Measurements from ENCODE around the gene SLMAP.

Gene SLMAP

DNA sequence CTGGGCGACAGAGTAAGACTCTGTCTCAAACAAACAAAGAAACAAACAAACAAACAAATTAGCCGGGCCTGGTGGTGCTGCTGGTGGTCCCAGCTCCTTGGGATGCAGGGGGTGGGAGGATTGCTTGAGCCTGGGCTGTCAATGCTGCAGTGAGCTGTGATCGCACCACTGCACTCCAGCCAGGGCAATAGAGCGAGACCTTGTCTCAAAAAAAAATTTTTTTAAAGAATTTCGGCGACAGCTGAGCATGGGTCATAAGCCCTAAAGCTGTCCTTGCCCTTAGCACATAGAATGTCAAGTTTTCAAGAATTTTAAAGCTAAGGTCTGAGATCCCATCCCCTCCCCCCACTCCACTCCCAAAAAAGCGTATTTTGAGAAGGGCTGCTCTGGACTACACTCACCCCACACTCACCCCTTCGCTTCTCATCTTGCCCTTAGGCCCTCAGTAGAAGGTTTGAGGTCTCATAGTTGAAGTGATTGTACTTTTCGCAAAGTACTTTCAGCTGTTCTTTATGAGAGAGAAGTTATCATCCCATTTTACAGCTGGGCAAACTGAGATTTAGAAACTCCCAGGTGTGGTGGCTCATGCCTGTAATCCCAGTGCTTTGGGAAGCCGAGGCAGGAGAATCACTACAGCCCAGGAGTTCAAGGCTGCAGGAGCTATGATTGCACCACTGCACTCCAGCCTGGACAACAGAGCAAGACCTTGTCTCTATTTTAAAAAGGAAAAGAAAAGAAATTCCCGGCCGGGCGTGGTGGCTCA lies 217.8 kb downstream of the SLMAP start:
- no peaks in the 10 kb centered on the region for H3K36me3 ChIP-seq (ENCODE audit: control insufficient read depth, low read depth, low read length)
- H3K9me3 ChIP-seq (ENCODE audit: control insufficient read depth, low read depth, low read length) = no peaks in the 10 kb centered on the region
- H3K4me3 ChIP-seq (ENCODE audit: low read length) = no peak overlapping the region
- no peak overlapping the region for H3K9ac ChIP-seq (ENCODE audit: low read length)
- no peaks in the 10 kb centered on the region for H3K27me3 ChIP-seq (ENCODE audit: control insufficient read depth, insufficient read depth, low read length)
- H3K4me1 ChIP-seq (ENCODE audit: control insufficient read depth, low read depth, low read length) = peaks cover 7% of the 10 kb centered on the region
- no peak overlapping the region for H3K27ac ChIP-seq (ENCODE audit: low read length)

DNA sequence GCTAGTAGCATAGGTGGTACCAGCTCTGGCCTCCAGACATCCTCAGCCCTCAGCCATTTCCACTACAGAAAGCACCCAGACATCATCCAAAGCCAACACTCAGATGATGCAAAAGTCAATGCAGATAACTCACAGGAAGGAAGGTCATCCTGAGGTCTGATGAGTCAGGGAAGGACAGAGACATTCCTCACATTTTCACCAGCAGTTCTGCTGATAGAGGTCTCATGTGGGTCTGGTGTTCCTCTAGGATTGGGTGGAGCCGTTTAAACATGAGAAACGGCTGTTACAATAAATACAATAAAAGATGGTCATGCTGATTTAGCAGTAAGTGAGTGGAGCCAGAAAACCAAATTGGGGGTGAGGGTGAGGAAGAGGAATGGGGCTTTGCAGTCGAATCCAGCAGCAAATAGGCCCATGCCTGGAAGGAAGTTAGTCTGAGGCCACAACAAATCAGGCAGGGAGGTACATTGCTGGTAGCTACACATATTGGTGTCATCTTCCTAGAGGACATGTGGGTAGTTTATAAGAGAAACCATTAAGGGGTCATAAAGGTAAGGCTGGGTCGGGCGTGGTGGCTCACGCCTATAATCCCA lies 218.8 kb downstream of the SLMAP start:
- Histone ChIP-seq H3K27ac (ENCODE audit: low read length) (no peak overlapping the region), H3K9me3 (ENCODE audit: control insufficient read depth, low read depth, low read length) (no peaks in the 10 kb centered on the region), H3K4me3 (ENCODE audit: low read length) (no peak overlapping the region), H3K9ac (ENCODE audit: low read length) (no peak overlapping the region), H3K4me1 (ENCODE audit: control insufficient read depth, low read depth, low read length) (peaks cover 3% of the 10 kb centered on the region), H3K36me3 (ENCODE audit: control insufficient read depth, low read depth, low read length) (no peaks in the 10 kb centered on the region), H3K27me3 (ENCODE audit: control insufficient read depth, insufficient read depth, low read length) (no peaks in the 10 kb centered on the region)

GRCh38 chr3:57977818-57978235 lies 221.7 kb downstream of the SLMAP start:
- no peak overlapping the region for H3K27ac ChIP-seq (ENCODE audit: low read length)
- no peak overlapping the region for H3K9ac ChIP-seq (ENCODE audit: low read length)
- no peaks in the 10 kb centered on the region for H3K27me3 ChIP-seq (ENCODE audit: control insufficient read depth, insufficient read depth, low read length)
- H3K36me3 ChIP-seq (ENCODE audit: control insufficient read depth, low read depth, low read length) = no peaks in the 10 kb centered on the region
- no peaks in the 10 kb centered on the region for H3K4me1 ChIP-seq (ENCODE audit: control insufficient read depth, low read depth, low read length)
- H3K9me3 ChIP-seq (ENCODE audit: control insufficient read depth, low read depth, low read length) = no peaks in the 10 kb centered on the region
- no peak overlapping the region for H3K4me3 ChIP-seq (ENCODE audit: low read length)

DNA sequence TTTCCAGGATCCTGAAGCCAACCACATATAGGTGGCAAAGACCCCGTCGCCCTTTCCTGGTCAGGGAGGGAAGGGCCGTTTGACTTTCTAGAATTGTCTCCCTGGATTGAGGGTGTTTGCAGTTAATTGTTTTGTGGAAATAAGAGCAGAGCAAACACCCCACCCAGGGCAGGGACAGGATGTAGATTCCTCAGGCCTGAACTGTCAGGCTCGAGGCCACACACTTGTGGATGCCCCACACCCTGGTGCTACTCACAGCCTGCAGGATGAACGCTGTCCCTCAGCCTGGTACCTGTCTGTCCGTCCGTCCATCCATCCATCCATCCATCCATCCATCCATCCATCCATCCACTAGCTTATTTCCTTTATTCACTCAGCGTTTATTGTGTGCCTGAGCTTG lies 222.2 kb downstream of the SLMAP start:
- Histone ChIP-seq H3K4me1 (ENCODE audit: control insufficient read depth, low read depth, low read length) (no peaks in the 10 kb centered on the region), H3K9ac (ENCODE audit: low read length) (no peak overlapping the region), H3K27me3 (ENCODE audit: control insufficient read depth, insufficient read depth, low read length) (no peaks in the 10 kb centered on the region), H3K9me3 (ENCODE audit: control insufficient read depth, low read depth, low read length) (no peaks in the 10 kb centered on the region), H3K36me3 (ENCODE audit: control insufficient read depth, low read depth, low read length) (no peaks in the 10 kb centered on the region), H3K4me3 (ENCODE audit: low read length) (no peak overlapping the region), H3K27ac (ENCODE audit: low read length) (no peak overlapping the region)

Measured in iPS-18a (cell line).